GM23338 (cell line): ENCODE results near the gene EMC10. TPM values are rescaled to one million over a fixed set of nuclear protein-coding genes. Genes with fewer than 3 reads are reported as not detected.

Experiments used
- ATAC-seq: fragments of 200-7000 bp; cut with Tn5 transposase; 3 replicates; pipeline ENCODE4 v1.9.1; 2020
- DNase-seq: peaks from one replicate; pipeline ENCODE4 v3.0.0-alpha.2; 2015; ENCODE audit warnings: low spot score
- H2AFZ ChIP-seq: fragments of 200-600 bp; sonication (generic); 2 replicates; pipeline ENCODE4 v1.8.0; 2016; ENCODE audit warnings: antibody characterized with exemption, mild to moderate bottlenecking, moderate library complexity
- H3F3A ChIP-seq: fragments of 200-600 bp; sonication (generic); replicated peaks from 2 replicates; pipeline ENCODE4 v1.8.0; 2017; ENCODE audit warnings: antibody characterized with exemption, mixed run types, low read depth
- H3K27ac ChIP-seq: fragments of 200-600 bp; sonication (generic); 2 replicates; pipeline ENCODE4 v1.6.1; 2016; ENCODE audit warnings: low read depth
- H3K27me3 ChIP-seq: fragments of 200-600 bp; sonication (generic); 2 replicates; pipeline ENCODE4 v1.8.0; 2016; ENCODE audit warnings: mild to moderate bottlenecking, mixed run types, moderate library complexity; ENCODE audit not compliant: insufficient read depth
- H3K36me3 ChIP-seq: fragments of 200-600 bp; sonication (generic); 2 replicates; pipeline ENCODE4 v1.8.0; 2016; ENCODE audit warnings: mild to moderate bottlenecking; ENCODE audit not compliant: insufficient read depth
- H3K4me1 ChIP-seq: fragments of 200-600 bp; sonication (generic); 2 replicates; pipeline ENCODE4 v1.8.0; 2016; ENCODE audit warnings: mild to moderate bottlenecking, moderate library complexity; ENCODE audit not compliant: insufficient read depth
- H3K4me2 ChIP-seq: fragments of 200-600 bp; sonication (generic); 2 replicates; pipeline ENCODE4 v1.7.1; 2017; ENCODE audit warnings: mixed run types
- H3K4me3 ChIP-seq: fragments of 200-600 bp; sonication (generic); 2 replicates; pipeline ENCODE4 v1.6.1; 2016; ENCODE audit warnings: mixed run types
- H3K79me2 ChIP-seq: fragments of 200-600 bp; sonication (generic); replicated peaks from 2 replicates; pipeline ENCODE4 v1.8.0; 2017; ENCODE audit warnings: mild to moderate bottlenecking; ENCODE audit not compliant: insufficient read depth
- H3K9me2 ChIP-seq: fragments of 200-600 bp; sonication (generic); 2 replicates; pipeline ENCODE4 v1.8.0; 2017; ENCODE audit not compliant: insufficient read depth
- H4K20me1 ChIP-seq: fragments of 200-600 bp; sonication (generic); replicated peaks from 2 replicates; pipeline ENCODE4 v1.8.0; 2017; ENCODE audit warnings: mild to moderate bottlenecking; ENCODE audit not compliant: insufficient read depth
- H3K27ac Mint-ChIP-seq: 2 replicates; pipeline ENCODE4 v1.8.0; 2020; ENCODE audit warnings: inconsistent platforms, mild to moderate bottlenecking, moderate library complexity, mixed read lengths
- H3K27me3 Mint-ChIP-seq: 3 replicates; pipeline ENCODE4 v1.8.0; 2022; ENCODE audit warnings: low read depth, mild to moderate bottlenecking, moderate library complexity, mixed read lengths, inconsistent platforms; ENCODE audit not compliant: insufficient read depth, poor library complexity
- H3K36me3 Mint-ChIP-seq: 3 replicates; pipeline ENCODE4 v1.8.0; 2021; ENCODE audit warnings: low read depth, mild to moderate bottlenecking, inconsistent platforms, moderate library complexity, mixed read lengths
- H3K4me1 Mint-ChIP-seq: 3 replicates; pipeline ENCODE4 v1.8.0; 2020; ENCODE audit warnings: mild to moderate bottlenecking, inconsistent platforms, mixed read lengths
- H3K4me3 Mint-ChIP-seq: 3 replicates; pipeline ENCODE4 v1.8.0; 2021; ENCODE audit warnings: moderate library complexity, mild to moderate bottlenecking, inconsistent platforms, mixed read lengths
- H3K9me3 Mint-ChIP-seq: 3 replicates; pipeline ENCODE4 v1.8.0; 2020; ENCODE audit warnings: moderate library complexity, mild to moderate bottlenecking, inconsistent platforms, mixed read lengths
- EZH2phosphoT487 ChIP-seq: fragments of 200-600 bp; sonication (generic); IDR thresholded peaks from one replicate; pipeline ENCODE4 v1.8.1; 2018; ENCODE audit warnings: antibody characterized with exemption; ENCODE audit not compliant: unreplicated experiment
- JUNB ChIP-seq: IDR thresholded peaks from one replicate; pipeline ENCODE4 v1.6.1; 2016; ENCODE audit warnings: antibody characterized with exemption; ENCODE audit not compliant: unreplicated experiment
- STAT1 ChIP-seq: IDR thresholded peaks from one replicate; pipeline ENCODE4 v1.6.1; 2016; ENCODE audit warnings: antibody characterized with exemption; ENCODE audit not compliant: unreplicated experiment
- ZNF331 ChIP-seq: fragments of 250-450 bp; sonication (Bioruptor Pico); IDR thresholded peaks from 2 replicates; pipeline ENCODE4 v1.5.0; 2020; ENCODE audit warnings: low read depth, mild to moderate bottlenecking, moderate library complexity
- polyA plus RNA-seq: library from polyadenylated mRNA; unstranded; fragments of >200 nt; fragmentation: Nextera tagmentation; extraction: Ambion mirVana; gene quantifications from 2 replicates; pipeline ENCODE4 v1.2.1, GENCODE V29; 2016
- total RNA-seq: library from RNA; depleted of rRNA; stranded (reverse); fragments of >200 nt; shearing (Covaris generic); gene quantifications from 2 replicates; pipeline ENCODE4 v1.2.3, GENCODE V29; 2014
- TF ChIP-seq, protein P1 (sequence below): fragments of 250-450 bp; sonication (Bioruptor Pico); IDR thresholded peaks from 2 replicates; pipeline ENCODE4 v1.5.0; 2020; ENCODE audit warnings: mild to moderate bottlenecking, moderate library complexity
- TF ChIP-seq, protein P2 (sequence below), 2 experiments: fragments of 200-600 bp in 1 of 2; sonication (generic) in 1 of 2; conservative IDR thresholded peaks; 2 replicates each; pipeline versions ENCODE4 v1.5.1 to v1.6.1; 2016 to 2017; ENCODE audit warnings: antibody characterized with exemption in 2 of 2, low read depth in 2 of 2, mild to moderate bottlenecking in 2 of 2, moderate library complexity in 1 of 2

The EMC10 gene
- total and polyA plus RNA-seq, 2 experiments from 2014 or later, result 24.8 to 113 TPM

DNA sequence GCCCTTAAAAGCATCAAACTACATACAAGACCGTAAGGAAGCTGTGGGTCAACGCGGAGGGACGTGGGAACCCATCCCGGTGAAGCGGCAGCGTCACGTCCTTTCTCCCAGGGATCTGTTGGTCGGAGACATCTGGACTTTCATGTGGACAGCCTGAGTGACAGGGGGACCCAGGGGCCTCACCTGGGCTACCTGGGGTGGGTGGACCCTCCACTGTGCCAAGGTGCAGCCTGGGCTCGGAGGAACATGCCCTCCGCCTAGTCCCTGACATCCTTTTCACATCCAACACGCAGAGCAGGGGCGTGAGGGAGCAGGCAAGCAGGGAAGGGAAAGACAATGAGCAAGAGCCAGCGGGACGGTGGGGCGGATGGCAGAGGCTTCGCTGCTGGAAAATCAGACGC lies 14.1 kb downstream of the EMC10 start (continued):
- TF ChIP-seq, protein P1, sequence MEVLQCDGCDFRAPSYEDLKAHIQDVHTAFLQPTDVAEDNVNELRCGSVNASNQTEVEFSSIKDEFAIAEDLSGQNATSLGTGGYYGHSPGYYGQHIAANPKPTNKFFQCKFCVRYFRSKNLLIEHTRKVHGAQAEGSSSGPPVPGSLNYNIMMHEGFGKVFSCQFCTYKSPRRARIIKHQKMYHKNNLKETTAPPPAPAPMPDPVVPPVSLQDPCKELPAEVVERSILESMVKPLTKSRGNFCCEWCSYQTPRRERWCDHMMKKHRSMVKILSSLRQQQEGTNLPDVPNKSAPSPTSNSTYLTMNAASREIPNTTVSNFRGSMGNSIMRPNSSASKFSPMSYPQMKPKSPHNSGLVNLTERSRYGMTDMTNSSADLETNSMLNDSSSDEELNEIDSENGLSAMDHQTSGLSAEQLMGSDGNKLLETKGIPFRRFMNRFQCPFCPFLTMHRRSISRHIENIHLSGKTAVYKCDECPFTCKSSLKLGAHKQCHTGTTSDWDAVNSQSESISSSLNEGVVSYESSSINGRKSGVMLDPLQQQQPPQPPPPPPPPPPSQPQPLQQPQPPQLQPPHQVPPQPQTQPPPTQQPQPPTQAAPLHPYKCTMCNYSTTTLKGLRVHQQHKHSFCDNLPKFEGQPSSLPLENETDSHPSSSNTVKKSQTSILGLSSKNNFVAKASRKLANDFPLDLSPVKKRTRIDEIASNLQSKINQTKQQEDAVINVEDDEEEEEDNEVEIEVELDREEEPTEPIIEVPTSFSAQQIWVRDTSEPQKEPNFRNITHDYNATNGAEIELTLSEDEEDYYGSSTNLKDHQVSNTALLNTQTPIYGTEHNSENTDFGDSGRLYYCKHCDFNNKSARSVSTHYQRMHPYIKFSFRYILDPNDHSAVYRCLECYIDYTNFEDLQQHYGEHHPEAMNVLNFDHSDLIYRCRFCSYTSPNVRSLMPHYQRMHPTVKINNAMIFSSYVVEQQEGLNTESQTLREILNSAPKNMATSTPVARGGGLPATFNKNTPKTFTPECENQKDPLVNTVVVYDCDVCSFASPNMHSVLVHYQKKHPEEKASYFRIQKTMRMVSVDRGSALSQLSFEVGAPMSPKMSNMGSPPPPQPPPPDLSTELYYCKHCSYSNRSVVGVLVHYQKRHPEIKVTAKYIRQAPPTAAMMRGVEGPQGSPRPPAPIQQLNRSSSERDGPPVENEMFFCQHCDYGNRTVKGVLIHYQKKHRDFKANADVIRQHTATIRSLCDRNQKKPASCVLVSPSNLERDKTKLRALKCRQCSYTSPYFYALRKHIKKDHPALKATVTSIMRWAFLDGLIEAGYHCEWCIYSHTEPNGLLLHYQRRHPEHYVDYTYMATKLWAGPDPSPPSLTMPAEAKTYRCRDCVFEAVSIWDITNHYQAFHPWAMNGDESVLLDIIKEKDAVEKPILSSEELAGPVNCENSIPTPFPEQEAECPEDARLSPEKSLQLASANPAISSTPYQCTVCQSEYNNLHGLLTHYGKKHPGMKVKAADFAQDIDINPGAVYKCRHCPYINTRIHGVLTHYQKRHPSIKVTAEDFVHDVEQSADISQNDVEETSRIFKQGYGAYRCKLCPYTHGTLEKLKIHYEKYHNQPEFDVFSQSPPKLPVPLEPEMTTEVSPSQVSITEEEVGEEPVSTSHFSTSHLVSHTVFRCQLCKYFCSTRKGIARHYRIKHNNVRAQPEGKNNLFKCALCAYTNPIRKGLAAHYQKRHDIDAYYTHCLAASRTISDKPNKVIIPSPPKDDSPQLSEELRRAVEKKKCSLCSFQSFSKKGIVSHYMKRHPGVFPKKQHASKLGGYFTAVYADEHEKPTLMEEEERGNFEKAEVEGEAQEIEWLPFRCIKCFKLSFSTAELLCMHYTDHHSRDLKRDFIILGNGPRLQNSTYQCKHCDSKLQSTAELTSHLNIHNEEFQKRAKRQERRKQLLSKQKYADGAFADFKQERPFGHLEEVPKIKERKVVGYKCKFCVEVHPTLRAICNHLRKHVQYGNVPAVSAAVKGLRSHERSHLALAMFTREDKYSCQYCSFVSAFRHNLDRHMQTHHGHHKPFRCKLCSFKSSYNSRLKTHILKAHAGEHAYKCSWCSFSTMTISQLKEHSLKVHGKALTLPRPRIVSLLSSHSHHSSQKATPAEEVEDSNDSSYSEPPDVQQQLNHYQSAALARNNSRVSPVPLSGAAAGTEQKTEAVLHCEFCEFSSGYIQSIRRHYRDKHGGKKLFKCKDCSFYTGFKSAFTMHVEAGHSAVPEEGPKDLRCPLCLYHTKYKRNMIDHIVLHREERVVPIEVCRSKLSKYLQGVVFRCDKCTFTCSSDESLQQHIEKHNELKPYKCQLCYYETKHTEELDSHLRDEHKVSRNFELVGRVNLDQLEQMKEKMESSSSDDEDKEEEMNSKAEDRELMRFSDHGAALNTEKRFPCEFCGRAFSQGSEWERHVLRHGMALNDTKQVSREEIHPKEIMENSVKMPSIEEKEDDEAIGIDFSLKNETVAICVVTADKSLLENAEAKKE (CRISPR knock-in tag), result no peak

DNA sequence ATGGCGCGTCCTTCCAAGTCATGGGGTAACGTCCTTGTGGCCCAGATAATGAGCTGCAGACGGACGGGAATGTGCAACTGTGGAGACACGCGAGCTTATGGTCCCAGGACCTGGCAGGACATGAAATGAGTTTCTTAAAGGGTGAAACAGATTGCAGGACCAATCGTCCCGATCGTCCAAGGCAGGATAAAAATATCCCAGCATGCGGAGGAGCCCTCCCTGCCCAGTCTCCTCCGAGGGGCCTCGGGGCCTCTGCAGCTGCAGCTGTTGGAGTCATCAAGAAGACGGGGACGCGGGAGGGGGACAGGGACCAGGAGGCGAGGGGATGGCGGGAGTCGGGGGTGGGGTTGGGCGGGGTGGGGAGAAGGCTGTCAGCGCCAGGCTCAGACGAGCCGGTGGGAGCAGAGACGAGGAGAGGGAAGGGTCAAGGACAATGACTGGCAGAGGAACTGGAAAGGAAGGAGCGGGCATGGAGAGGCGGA lies 14.7 kb downstream of the EMC10 start:
- H3K9me3 Mint-ChIP-seq, result peaks cover 100% of the 10 kb centered on the region; the same call in 2 of the 3 replicates
- H3K9me2 ChIP-seq, result no peaks in the 10 kb centered on the region
- no peak overlapping the region for H3K27ac ChIP-seq
- no peak overlapping the region for H3K4me3 Mint-ChIP-seq
- H3K4me2 ChIP-seq, result no peak overlapping the region
- peaks cover 58% of the 10 kb centered on the region for H3K36me3 Mint-ChIP-seq
- no peaks in the 10 kb centered on the region; the same call in 2 of the 3 replicates for H3K4me1 Mint-ChIP-seq
- H3K79me2 ChIP-seq, result no peaks in the 10 kb centered on the region
- peaks cover 8% of the 10 kb centered on the region for H3K27me3 Mint-ChIP-seq
- H2AFZ ChIP-seq, result no peak overlapping the region
- H3K27me3 ChIP-seq, result peaks cover 93% of the 10 kb centered on the region
- DNase-seq (no peak), ATAC-seq (no peak)
- H4K20me1 ChIP-seq, result no peaks in the 10 kb centered on the region
- 0 out of 2 replicates have a peak, but pooled peaks cover 4% of the 10 kb centered on the region for H3F3A ChIP-seq
- H3K4me1 ChIP-seq, result peaks cover 19% of the 10 kb centered on the region; the same call in 1 of the 2 replicates
- H3K36me3 ChIP-seq, result peaks cover 6% of the 10 kb centered on the region
- H3K4me3 ChIP-seq, result no peak overlapping the region
- H3K27ac Mint-ChIP-seq, result no peak overlapping the region
- TF ChIP-seq JUNB (no peak), EZH2phosphoT487 (no peak), ZNF331 (CRISPR knock-in tag) (no peak), STAT1 (no peak)
- TF ChIP-seq, protein P2, sequence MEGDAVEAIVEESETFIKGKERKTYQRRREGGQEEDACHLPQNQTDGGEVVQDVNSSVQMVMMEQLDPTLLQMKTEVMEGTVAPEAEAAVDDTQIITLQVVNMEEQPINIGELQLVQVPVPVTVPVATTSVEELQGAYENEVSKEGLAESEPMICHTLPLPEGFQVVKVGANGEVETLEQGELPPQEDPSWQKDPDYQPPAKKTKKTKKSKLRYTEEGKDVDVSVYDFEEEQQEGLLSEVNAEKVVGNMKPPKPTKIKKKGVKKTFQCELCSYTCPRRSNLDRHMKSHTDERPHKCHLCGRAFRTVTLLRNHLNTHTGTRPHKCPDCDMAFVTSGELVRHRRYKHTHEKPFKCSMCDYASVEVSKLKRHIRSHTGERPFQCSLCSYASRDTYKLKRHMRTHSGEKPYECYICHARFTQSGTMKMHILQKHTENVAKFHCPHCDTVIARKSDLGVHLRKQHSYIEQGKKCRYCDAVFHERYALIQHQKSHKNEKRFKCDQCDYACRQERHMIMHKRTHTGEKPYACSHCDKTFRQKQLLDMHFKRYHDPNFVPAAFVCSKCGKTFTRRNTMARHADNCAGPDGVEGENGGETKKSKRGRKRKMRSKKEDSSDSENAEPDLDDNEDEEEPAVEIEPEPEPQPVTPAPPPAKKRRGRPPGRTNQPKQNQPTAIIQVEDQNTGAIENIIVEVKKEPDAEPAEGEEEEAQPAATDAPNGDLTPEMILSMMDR (conservative IDR thresholded peaks at IDR 0.05; ENCODE audit: low read depth in 2 of 2), result no peak
- TF ChIP-seq, protein P1 (CRISPR knock-in tag), result no peak
